Astrocyte of the cerebellum (primary cell): ENCODE results near the gene MAFB.

Experiments
- DNase-seq: peaks from one replicate; pipeline ENCODE4 v3.0.0-alpha.2; 2011; ENCODE audit warnings: low read depth
- H3K4me3 ChIP-seq: 2 replicates; pipeline ENCODE4 v1.5.1; 2011; ENCODE audit warnings: mild to moderate bottlenecking, low read depth, low read length, moderate library complexity
- in situ Hi-C: cut with HindIII; loops from 2 replicates; pipeline ENCODE4 v1.10.0; 2017; ENCODE audit warnings: low sequenced_read_pairs
- TF ChIP-seq, protein P1 (sequence below): IDR thresholded peaks from 2 replicates; pipeline ENCODE4 v1.5.1; 2012; ENCODE audit warnings: low read length, low read depth, moderate library complexity, mild to moderate bottlenecking; ENCODE audit errors: missing control alignments

Gene MAFB

DNA sequence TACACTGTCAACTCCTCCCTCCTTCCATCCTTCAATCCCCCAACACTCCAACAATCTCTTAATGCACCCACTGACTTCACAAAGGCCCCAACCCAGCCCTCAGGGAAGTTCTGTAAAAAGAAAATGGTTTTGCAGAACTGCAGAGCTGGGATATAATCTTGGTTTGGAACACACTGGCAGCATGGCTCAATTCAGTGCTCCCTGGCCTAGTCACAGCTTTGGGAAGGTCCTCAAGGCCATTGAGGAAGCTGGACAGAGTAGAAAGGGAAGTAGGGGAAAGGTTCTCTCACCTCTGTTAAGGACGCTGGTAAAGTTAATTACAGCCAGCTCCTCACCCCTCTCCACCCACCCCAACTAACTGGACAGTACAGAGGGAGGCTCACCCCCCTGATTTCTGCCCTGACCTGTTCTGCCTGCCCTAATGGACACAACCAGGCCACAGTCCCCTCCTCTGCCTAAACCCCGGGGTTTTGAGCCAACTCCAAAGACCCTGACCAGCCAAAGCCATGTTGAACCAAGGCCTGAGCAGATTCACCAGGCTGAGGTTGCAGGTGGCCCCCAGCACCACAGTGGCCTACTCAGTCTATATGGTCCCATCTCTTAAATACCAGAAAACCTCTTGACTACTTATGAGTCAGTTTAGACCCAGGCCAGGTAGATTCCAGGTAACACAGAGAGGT is 49.2 kb downstream of the MAFB start:
- TF ChIP-seq, protein P1, sequence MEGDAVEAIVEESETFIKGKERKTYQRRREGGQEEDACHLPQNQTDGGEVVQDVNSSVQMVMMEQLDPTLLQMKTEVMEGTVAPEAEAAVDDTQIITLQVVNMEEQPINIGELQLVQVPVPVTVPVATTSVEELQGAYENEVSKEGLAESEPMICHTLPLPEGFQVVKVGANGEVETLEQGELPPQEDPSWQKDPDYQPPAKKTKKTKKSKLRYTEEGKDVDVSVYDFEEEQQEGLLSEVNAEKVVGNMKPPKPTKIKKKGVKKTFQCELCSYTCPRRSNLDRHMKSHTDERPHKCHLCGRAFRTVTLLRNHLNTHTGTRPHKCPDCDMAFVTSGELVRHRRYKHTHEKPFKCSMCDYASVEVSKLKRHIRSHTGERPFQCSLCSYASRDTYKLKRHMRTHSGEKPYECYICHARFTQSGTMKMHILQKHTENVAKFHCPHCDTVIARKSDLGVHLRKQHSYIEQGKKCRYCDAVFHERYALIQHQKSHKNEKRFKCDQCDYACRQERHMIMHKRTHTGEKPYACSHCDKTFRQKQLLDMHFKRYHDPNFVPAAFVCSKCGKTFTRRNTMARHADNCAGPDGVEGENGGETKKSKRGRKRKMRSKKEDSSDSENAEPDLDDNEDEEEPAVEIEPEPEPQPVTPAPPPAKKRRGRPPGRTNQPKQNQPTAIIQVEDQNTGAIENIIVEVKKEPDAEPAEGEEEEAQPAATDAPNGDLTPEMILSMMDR, result no peak
- no peak for DNase-seq
- in situ Hi-C loops, result no loop called here
- H3K4me3 ChIP-seq, result no peak overlapping the region

DNA sequence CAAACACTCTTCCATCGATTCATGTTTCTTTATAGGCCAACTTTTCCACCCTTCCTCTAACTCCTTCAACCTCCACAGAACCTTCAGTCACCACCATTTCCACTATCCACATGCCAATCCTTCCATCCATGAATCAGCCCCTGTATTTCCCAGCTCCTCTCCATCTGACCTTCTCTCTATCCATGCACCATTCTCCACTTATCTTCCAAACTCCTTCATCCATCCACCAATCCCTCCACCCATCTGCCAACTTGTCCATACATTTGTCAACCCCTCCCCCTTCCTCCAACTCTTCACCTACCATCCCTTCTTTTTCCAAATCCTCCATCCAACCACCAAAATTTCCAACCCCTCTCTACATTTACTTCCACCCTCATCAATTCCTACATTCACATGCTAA is 49.9 kb downstream of the MAFB start:
- DNase-seq, result no peak
- no peak overlapping the region for H3K4me3 ChIP-seq
- in situ Hi-C loops, result no loop called here
- TF ChIP-seq, protein P1, result no peak

DNA sequence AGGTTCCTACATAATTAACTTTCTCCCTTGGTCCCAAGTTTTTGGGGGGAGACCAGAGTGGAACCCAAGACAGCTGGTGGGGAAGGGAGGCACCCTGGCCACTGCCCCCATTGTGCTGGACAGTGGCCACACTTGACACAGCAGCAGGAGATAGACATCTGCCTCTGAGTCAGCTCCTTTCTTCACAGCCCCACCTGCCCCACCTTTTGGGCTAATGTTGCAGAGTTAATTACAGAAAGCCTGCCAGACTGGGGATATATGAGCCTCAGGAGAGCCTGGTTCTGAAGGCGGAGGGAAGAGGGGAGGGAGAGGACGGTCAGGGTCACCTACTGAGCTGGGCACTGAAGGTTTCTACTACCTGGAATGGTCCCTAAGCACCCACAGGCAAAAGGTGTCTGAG is 50.6 kb downstream of the MAFB start:
- no peak overlapping the region for H3K4me3 ChIP-seq
- DNase-seq, result no peak
- in situ Hi-C loops, result no loop called here
- TF ChIP-seq, protein P1, result no peak

DNA sequence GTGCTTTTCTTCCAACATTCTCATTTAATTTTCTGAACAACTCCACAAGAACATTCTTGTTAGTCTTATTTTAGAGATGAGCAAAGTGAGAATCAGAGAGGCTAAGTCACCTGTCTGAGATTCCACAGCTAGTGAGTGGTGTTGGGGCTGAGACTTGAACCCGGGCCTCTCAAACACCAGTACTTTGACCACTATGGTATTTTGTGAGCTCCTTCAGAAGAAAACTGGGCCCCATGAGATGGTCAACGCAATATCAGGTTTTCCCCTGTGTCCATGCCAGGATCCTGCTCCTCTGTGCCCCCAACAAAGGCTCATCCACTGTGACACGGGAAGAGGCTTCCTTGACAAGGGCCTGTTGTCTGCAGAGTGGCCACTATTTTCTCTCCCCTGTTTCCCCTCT is 51.9 kb downstream of the MAFB start:
- H3K4me3 ChIP-seq, result no peak overlapping the region
- TF ChIP-seq, protein P1, result no peak
- in situ Hi-C loops, result no loop called here
- no peak for DNase-seq

DNA sequence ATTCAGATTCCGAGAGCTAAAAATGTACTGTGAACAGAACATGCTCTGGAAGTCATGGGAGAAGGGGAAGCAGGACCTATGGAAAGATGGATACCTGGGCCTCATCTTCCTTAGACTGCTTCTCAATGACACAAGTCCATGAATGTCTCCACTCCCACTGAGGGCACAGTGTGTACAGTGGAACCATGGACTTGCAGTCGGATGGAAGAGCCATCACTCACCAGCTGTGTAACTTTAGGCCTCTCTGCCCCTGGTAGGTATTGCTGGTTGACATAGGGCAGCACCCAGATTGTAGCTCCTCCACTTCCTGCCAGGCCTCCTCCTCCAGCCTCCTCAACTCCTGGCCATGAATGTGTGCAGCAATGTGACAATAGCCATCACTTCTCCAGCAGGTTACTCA is 52.5 kb downstream of the MAFB start:
- in situ Hi-C loops, result no loop called here
- no peak overlapping the region for H3K4me3 ChIP-seq
- TF ChIP-seq, protein P1, result no peak
- DNase-seq, result no peak

DNA sequence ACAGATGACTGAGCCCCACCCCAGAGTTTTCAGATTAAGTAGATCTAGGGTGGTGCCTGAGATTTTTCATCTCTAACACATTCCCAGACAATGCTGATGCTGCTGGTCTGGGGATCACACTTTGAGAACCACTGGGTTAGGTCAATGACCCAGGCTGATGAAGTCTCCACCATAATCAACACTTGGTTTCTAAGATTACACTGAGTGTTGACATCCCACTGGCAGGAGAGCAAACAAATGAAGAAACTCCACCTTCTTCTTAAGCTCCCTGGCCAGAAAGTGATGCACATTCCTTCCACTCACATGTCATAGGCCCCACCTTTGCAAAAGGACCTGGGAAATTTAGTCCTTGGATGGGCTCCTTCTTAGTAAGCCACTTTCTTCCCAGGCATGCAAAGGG is 53.1 kb downstream of the MAFB start:
- H3K4me3 ChIP-seq, result no peak overlapping the region
- in situ Hi-C loops, result no loop called here
- TF ChIP-seq, protein P1, result no peak
- no peak for DNase-seq
